ENCODE data around the gene PCDHGB5.
"Not testable (repeated sequence)": the region's sequence is repeated elsewhere in the genome, so short reads cannot be mapped to it uniquely, and the experiment has no call there.

PCDHGB5 gene

DNA sequence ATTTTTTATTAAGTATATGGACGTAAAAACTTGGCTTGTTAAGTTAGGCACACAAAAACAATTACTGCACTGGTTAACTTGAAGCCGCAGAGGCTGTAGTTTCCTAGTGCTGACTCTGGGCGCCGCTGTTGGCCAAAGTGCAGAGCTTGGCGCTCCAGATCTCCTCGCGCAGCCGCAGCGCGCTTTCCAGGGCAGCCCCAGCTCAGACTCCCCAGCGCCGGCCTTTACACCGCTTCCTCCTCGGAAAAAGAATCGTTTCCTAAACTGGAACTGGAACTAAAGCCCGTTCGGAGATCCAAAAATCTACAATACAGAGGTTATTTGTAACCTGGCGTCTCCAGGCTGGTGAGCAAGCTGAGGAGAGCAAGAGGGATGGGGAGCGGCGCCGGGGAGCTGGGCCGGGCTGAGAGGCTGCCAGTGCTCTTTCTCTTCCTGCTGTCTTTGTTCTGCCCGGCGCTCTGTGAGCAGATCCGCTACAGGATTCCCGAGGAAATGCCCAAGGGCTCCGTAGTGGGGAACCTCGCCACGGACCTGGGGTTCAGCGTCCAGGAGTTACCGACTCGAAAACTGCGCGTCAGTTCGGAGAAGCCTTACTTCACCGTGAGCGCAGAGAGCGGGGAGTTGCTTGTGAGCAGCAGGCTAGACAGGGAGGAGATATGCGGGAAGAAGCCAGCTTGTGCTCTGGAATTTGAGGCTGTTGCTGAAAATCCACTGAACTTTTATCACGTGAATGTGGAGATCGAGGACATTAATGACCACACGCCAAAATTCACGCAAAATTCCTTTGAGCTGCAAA lies at the start of gene PCDHGB5:
PCDHGB5 (plus strand) TSS at position 192 of the 796 bp plus-strand sequence; CDS start at position 373, 181 bp downstream.
- DNase-seq (ENCODE audit: low read depth in 2 of 2, low spot score in 1 of 2), result not testable (repeated sequence)

DNA sequence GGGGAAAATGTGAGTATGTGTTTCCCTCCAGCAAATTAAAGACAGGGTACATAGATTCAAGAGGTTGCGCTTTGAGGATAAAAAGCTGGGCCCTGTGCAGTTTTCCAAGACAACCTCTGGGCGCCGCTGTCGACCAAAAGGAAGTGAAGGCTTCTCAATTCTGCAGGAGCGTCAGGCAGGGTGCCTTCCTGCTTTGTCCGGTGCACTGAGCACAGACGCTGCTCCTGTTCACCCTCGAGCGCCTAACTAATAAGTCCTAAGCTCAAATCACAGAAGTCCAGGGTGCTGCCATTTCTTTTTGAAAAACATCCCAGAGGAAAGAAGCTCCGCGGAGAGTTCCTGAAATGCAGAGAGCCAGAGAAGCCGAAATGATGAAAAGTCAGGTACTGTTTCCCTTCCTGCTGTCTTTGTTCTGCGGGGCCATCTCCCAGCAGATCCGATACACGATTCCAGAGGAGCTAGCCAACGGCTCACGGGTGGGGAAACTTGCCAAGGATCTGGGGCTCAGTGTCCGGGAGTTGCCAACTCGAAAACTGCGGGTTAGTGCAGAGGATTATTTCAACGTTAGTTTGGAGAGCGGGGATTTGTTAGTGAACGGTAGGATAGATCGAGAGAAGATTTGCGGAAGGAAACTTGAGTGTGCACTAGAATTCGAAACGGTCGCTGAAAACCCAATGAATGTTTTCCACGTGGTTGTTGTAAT lies 47.7 kb upstream of the PCDHGB5 start, which contains the start of gene PCDHGB1:
PCDHGB1 (plus strand) TSS at position 183 of the 703 bp plus-strand sequence; CDS start at position 345, 162 bp downstream.
- no peak for DNase-seq (ENCODE audit: low read depth in 2 of 2, low spot score in 1 of 2)

DNA sequence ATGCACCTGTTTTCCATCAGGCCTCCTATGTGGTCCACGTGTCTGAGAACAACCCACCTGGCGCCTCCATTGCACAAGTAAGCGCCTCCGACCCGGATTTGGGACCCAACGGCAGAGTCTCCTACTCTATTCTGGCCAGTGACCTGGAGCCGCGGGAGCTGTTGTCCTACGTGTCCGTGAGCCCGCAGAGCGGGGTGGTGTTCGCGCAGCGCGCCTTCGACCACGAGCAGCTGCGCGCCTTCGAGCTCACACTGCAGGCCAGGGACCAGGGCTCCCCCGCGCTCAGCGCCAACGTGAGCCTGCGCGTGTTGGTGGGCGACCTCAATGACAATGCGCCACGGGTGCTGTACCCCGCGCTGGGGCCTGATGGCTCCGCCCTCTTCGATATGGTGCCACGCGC lies 46.2 kb upstream of the PCDHGB5 start:
- no peak for DNase-seq (ENCODE audit: low read depth in 2 of 2, low spot score in 1 of 2)

DNA sequence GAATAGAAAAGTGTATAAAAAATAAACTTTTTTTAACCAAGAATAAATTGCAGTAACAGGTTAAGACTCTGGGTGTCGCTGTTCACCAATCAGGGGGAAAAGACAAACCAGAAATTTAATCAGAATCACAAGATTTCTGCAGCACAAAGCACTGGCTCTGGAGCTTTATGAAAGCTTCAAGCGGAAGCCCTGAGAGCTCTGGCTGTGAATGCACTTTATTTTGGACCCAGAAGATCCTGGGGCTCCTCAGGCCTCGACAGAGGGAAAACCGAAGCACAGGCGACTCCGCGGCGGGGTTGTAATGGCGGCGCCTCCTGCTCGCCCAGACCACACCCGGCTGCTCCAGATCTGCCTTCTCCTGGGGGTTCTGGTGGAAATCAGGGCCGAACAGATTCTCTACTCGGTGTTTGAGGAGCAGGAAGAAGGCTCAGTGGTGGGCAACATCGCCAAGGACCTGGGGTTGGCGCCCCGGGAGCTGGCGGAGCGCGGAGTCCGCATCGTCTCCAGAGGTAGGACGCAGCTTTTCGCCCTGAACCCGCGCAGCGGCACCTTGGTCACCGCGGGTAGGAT lies 42.8 kb upstream of the PCDHGB5 start, which contains the start of gene PCDHGA4:
PCDHGA4 (plus strand) TSS at position 122 of the 570 bp plus-strand sequence; CDS start at position 209, 87 bp downstream.
- DNase-seq (ENCODE audit: low read depth in 2 of 2, low spot score in 1 of 2), result no peak

DNA sequence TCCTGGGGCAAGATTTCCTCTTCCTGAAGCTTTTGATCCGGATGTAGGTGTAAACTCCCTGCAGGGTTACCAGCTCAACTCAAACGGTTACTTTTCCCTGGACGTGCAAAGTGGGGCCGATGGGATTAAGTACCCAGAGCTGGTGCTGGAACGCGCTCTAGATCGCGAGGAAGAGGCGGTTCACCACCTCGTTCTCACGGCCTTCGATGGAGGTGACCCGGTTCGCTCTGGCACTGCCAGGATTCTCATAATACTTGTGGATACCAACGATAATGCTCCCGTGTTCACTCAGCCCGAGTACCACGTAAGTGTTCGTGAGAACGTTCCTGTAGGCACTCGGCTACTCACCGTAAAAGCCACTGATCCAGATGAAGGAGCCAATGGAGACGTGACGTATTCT lies 42.1 kb upstream of the PCDHGB5 start:
- DNase-seq (ENCODE audit: low read depth in 2 of 2, low spot score in 1 of 2), result no peak

DNA sequence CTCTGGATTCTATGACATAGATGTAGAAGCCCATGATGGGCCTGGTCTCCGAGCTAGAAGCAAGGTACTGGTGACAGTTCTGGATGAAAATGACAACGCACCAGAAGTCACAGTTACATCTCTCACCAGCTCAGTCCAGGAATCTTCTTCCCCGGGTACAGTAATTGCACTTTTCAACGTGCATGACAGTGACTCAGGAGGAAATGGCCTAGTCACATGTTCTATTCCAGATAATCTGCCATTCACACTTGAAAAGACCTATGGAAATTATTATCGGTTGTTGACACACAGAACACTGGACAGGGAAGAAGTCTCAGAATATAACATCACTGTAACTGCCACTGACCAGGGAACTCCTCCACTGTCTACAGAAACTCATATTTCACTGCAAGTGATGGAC lies 41.6 kb upstream of the PCDHGB5 start:
- no peak for DNase-seq (ENCODE audit: low read depth in 2 of 2, low spot score in 1 of 2)

DNA sequence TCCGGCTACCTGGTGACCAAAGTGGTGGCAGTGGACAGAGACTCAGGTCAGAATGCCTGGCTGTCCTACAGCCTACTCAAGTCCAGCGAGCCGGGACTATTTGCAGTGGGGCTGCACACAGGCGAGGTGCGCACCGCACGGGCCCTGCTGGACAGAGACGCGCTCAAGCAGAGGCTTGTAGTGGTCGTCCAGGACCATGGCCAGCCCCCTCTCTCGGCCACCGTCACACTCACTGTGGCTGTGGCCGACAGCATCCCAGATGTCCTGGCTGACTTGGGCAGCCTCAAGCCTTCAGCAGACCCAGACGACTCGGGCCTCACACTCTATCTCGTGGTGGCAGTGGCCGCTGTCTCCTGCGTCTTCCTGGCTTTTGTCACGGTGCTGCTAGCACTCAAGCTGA lies 40.8 kb upstream of the PCDHGB5 start:
- DNase-seq (ENCODE audit: low read depth in 2 of 2, low spot score in 1 of 2), result no peak

DNA sequence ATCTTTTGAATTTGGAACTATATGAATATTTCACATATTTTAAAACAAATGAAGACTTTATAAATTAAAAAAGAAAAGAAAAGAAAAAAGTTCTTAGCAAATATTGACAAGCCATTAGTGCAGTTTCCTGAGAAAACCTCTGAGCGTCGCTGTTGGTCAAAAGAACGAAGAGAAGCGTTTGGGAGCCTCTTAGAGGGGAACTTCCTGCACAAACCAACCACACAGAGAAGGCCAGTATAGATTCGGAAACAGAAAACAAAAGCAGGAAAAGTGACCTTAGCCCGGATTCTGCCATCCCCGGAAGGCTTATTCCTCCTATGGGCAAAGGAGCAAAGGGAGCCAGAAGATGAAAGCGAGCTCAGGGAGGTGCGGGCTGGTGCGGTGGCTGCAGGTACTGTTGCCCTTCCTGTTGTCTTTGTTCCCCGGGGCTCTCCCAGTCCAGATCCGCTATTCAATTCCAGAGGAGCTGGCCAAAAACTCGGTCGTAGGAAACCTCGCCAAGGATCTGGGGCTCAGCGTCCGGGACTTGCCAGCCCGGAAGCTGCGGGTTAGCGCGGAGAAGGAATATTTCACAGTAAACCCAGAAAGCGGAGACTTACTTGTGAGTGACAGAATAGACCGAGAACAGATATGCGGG lies 37.8 kb upstream of the PCDHGB5 start, which contains the start of gene PCDHGB2:
PCDHGB2 (plus strand) TSS at position 205 of the 637 bp plus-strand sequence; CDS start at position 347, 142 bp downstream.
- no peak for DNase-seq (ENCODE audit: low read depth in 2 of 2, low spot score in 1 of 2)

DNA sequence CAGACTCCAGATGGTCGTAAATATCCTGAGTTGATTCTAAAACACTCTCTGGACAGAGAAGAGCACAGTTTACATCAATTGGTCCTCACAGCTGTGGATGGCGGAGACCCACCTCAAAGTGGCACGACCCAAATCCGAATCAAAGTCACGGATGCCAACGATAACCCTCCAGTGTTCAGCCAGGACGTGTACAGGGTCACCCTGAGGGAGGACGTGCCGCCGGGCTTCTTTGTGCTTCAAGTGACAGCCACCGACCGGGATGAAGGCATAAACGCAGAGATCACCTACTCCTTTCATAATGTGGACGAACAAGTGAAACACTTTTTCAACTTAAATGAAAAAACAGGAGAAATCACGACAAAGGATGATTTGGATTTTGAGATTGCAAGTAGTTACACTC lies 37.1 kb upstream of the PCDHGB5 start:
- DNase-seq (ENCODE audit: low read depth in 2 of 2, low spot score in 1 of 2), result no peak

DNA sequence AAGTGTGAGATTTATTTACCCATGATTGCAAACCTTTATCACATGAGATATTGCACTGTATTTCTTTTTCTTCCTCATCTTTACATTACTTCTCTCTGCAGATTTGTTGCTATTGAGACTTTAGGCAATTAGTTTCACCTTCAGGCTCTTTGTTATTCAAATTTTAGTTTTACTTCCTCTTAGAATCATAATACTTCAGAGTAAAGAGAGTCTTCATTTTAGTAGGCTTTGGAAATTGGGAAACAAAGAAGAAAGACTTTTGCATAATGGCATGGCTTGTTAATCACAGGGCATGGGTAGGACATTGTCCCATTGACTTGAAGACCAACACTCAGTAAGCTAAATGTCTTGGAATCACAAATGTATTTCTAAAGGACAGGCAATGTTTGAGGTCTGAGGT lies 35.0 kb upstream of the PCDHGB5 start:
- no peak for DNase-seq (ENCODE audit: low read depth in 2 of 2, low spot score in 1 of 2)

DNA sequence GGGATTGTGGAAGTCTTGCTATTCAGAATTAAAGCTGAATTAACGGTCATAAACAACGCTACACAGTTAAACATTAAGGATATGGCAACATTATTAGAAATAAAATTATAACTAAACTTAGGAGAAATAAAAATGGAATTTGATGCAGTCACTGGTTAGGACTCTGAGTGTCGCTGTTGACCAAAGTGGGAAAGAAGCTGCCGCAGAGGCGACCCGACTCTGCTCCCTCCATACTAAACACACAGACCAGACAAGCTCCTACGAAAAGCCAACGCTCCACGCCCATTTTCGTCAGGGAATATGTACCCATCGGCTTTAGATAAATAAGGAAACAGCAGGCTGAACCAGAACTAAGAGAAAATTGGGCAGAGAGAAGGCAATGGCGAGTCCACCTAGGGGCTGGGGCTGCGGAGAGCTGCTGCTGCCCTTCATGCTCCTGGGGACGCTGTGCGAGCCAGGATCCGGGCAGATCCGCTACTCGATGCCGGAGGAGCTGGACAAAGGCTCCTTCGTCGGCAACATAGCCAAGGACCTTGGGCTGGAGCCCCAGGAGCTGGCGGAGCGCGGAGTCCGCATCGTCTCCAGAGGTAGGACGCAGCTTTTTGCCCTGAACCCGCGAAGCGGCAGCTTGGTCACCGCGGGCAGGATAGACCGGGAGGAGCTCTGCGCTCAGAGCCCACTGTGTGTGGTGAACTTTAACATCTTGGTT lies 33.6 kb upstream of the PCDHGB5 start, which contains the start of gene PCDHGA5:
PCDHGA5 (plus strand) TSS at position 211 of the 709 bp plus-strand sequence; CDS start at position 380, 169 bp downstream.
- DNase-seq (ENCODE audit: low read depth in 2 of 2, low spot score in 1 of 2), result no peak

DNA sequence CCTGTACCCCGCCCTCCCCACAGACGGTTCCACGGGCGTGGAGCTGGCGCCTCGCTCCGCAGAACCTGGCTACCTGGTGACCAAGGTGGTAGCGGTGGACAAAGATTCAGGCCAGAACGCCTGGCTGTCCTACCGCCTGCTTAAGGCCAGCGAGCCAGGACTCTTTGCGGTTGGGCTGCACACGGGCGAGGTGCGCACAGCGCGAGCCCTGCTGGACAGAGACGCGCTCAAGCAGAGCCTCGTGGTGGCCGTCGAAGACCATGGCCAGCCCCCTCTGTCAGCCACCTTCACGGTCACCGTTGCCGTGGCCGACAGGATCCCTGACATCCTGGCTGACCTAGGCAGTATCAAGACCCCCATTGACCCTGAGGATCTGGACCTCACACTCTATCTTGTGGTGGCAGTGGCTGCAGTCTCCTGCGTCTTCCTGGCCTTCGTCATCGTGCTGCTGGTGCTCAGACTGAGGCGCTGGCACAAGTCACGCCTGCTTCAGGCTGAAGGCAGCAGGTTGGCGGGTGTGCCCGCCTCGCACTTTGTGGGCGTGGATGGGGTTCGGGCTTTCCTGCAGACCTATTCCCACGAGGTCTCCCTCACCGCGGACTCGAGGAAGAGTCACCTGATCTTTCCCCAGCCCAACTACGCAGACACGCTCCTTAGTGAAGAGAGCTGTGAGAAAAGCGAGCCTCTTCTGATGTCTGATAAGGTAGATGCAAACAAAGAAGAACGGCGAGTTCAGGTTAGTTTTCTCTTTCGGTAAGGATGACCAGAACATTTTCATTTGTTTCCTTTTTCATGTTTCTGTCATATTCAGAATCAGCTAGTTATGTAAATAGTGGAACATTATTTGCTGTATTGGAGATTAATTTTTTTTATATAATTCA lies 31.5 kb upstream of the PCDHGB5 start:
- no peak for DNase-seq (ENCODE audit: low read depth in 2 of 2, low spot score in 1 of 2)

DNA sequence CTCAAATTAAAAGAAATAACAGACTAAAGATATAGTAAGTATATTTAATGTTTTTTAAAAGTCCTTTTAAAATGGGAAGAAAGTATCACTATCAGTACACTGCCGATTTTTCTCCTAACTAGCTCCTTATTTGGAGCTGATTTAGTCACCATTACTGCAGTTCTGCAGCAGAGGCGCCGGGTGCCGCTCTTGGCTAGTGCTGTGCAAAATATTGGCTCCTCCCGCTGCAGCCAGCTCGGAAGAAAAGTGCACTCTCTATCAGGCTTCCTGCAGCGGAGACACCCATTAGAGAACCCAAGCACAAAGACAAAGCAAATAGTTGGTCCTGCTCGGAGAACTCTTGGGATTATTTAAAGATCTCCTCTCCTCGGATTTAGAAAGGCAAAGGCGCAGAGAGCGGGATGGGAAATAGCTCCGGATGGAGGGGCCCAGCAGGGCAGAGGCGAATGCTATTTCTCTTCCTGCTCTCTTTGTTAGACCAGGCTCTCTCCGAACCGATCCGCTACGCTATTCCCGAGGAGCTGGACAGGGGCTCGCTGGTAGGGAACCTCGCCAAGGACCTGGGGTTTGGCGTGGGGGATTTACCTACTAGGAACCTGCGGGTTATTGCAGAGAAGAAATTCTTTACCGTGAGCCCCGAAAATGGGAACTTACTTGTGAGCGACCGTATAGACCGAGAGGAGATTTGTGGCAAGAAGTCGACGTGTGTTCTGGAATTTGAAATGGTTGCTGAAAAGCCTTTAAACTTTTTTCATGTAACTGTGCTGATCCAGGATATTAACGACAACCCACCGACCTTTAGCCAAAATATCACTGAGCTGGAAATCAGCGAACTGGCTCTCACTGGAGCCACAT lies 27.5 kb upstream of the PCDHGB5 start, which contains the start of gene PCDHGB3:
PCDHGB3 (plus strand) TSS at position 249 of the 855 bp plus-strand sequence; CDS start at position 402, 153 bp downstream.
- no peak for DNase-seq (ENCODE audit: low read depth in 2 of 2, low spot score in 1 of 2)

DNA sequence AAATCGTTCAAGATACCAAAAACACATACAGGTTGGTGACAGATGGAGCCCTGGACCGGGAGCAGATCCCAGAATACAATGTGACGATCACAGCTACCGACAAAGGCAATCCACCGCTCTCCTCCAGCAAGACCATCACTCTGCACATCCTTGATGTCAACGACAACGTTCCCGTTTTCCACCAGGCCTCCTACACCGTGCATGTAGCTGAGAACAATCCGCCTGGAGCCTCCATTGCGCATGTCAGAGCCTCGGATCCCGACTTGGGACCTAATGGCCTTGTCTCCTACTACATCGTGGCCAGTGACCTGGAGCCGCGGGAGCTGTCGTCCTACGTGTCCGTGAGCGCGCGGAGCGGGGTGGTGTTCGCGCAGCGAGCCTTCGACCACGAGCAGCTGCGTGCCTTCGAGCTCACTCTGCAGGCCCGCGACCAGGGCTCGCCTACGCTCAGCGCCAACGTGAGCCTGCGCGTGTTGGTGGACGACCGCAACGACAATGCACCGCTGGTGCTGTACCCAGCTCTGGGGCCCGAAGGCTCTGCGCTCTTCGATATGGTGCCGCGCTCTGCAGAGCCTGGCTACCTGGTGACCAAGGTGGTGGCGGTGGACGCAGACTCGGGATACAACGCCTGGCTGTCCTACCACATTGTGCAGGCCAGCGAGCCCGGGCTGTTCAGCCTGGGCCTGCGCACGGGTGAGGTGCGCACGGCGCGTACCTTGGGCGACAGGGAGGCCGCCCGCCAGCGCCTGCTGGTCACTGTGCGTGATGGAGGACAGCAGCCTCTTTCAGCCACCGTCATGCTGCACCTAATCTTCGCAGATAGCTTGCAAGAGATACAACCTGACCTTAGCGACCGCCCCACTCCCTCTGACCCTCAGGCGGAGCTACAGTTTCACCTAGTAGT lies 25.9 kb upstream of the PCDHGB5 start:
- DNase-seq (ENCODE audit: low read depth in 2 of 2, low spot score in 1 of 2), result no peak

DNA sequence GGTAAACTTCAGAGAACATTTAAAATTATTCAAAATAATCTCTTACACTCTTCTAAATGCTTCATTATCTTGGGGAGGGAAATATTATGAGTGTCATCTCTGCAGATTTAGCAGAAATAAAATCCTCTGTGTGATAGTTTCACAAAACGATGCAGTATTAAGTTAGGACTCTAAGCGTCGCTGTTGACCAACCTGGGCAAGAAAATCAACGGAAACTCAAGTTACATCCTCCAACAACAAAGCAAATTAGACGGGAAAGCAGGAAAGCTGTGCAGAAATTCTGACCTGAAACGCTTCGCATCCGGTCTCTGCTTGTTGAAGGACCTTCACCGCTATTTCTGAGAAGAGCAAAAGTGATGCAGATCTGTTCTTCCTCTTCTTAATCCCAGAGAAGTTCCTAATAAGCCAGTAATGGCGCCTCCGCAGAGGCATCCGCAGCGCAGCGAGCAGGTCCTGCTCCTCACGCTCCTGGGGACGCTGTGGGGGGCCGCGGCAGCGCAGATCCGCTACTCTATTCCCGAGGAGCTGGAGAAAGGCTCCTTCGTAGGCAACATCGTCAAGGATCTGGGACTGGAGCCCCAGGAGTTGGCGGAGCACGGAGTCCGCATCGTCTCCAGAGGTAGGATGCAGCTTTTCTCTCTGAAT lies 24.0 kb upstream of the PCDHGB5 start, which contains the start of gene PCDHGA6:
PCDHGA6 (plus strand) TSS at position 219 of the 645 bp plus-strand sequence; CDS start at position 412, 193 bp downstream.
- no peak for DNase-seq (ENCODE audit: low read depth in 2 of 2, low spot score in 1 of 2)

DNA sequence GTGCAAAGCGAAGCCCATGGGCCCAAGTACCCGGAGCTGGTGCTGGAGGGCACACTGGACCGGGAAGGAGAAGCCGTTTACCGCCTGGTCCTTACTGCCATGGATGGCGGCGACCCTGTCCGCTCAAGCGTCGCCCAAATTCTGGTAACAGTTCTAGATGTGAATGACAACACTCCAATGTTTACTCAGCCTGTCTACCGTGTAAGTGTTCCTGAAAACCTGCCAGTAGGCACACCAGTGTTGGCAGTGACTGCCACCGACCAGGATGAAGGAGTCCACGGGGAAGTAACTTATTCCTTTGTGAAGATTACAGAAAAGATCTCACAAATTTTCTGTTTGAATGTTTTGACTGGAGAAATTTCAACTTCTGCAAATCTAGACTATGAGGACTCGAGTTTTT lies 23.1 kb upstream of the PCDHGB5 start:
- DNase-seq (ENCODE audit: low read depth in 2 of 2, low spot score in 1 of 2), result no peak

Data from stimulated activated CD8-positive, alpha-beta memory T cell treated with anti-CD3 and anti-CD28 coated beads, Interleukin-4, amount 100 ng/mL, for 4 hours (primary cell).